K562 (cell line): Measurements from ENCODE around the gene FCGR2B. TPM values are rescaled to one million over a fixed set of nuclear protein-coding genes. Genes with fewer than 3 reads are reported as not detected.

Source experiments
- ATF1 ChIP-seq, 2 experiments: fragments of 450-650 bp in 1 of 2; IDR thresholded peaks; 2 replicates each; pipeline ENCODE4 v1.6.1; 2016; ENCODE audit warnings: missing compliant biosample characterization in 1 of 2, missing genetic modification characterization in 1 of 2
- CAMTA2 ChIP-seq: fragments of 250-450 bp; sonication (Bioruptor Pico); conservative IDR thresholded peaks from 2 replicates; pipeline ENCODE4 v1.5.1; 2022
- CBX3 ChIP-seq, 2 experiments: IDR thresholded peaks; 1 replicate in 1 of 2; 2 replicates in 1 of 2; pipeline ENCODE4 v1.6.1; 2012; ENCODE audit warnings: inconsistent platforms in 2 of 2, low read length in 2 of 2, borderline replicate concordance in 1 of 2, control low read depth in 1 of 2
- CHD4 ChIP-seq: fragments of 200-600 bp; sonication (generic); IDR thresholded peaks from 3 replicates; pipeline ENCODE4 v1.6.1; 2012; ENCODE audit warnings: low read depth, mild to moderate bottlenecking, mixed read lengths, low read length, inconsistent platforms; ENCODE audit not compliant: insufficient read depth, insufficient replicate concordance, poor library complexity, severe bottlenecking
- GATAD2B ChIP-seq: fragments of 450-650 bp; IDR thresholded peaks from 2 replicates; pipeline ENCODE4 v1.6.1; 2017; ENCODE audit warnings: mild to moderate bottlenecking, borderline replicate concordance
- KDM5B ChIP-seq: fragments of 200-600 bp; sonication (generic); IDR thresholded peaks from 2 replicates; pipeline ENCODE4 v1.6.1; 2012; ENCODE audit warnings: low read depth, mild to moderate bottlenecking, moderate library complexity, low read length, control low read depth, inconsistent platforms; ENCODE audit not compliant: insufficient replicate concordance
- NR2F6 ChIP-seq: fragments of 450-650 bp; formaldehyde crosslinking; IDR thresholded peaks from 2 replicates; pipeline ENCODE4 v1.4.0; 2020; ENCODE audit warnings: mild to moderate bottlenecking
- SREBF2 ChIP-seq: sonication (generic); formaldehyde crosslinking; IDR thresholded peaks from 2 replicates; pipeline ENCODE4 v1.4.0; 2020; ENCODE audit warnings: mild to moderate bottlenecking, missing genetic modification reagents
- TCF7L2 ChIP-seq: fragments of 150-350 bp; IDR thresholded peaks from 2 replicates; pipeline ENCODE4 v1.6.1; 2016; ENCODE audit warnings: low read depth, mild to moderate bottlenecking, low read length, moderate library complexity
- TEAD1 ChIP-seq, 2 experiments: fragments of 450-650 bp in 1 of 2; sonication (generic) in 1 of 2; formaldehyde crosslinking; IDR thresholded peaks; 2 replicates each; pipeline versions ENCODE4 v1.4.0 to v1.8.0; 2020 to 2022; ENCODE audit warnings: mild to moderate bottlenecking in 2 of 2, missing genetic modification reagents in 1 of 2
- XRCC3 ChIP-seq: fragments of 450-650 bp; IDR thresholded peaks from 2 replicates; pipeline ENCODE4 v1.6.1; 2017; ENCODE audit warnings: mild to moderate bottlenecking, moderate library complexity
- ZNF282 ChIP-seq: sonication (generic); formaldehyde crosslinking; IDR thresholded peaks from 2 replicates; pipeline ENCODE4 v1.8.1; 2023; ENCODE audit warnings: missing genetic modification reagents
- ZNF311 ChIP-seq: fragments of 250-450 bp; sonication (Bioruptor Pico); IDR thresholded peaks from 2 replicates; pipeline ENCODE4 v1.4.0; 2020; ENCODE audit warnings: mild to moderate bottlenecking, moderate library complexity
- ZNF316 ChIP-seq: fragments of 450-650 bp; IDR thresholded peaks from 2 replicates; pipeline ENCODE4 v1.6.1; 2016
- polyA plus RNA-seq, 8 experiments: library from polyadenylated mRNA; depleted of rRNA in 4 of 8; stranded (reverse) in 5 of 8; unstranded in 3 of 8; fragments of >200 nt; fragmentation: Nextera tagmentation in 2 of 8; fragmentation: Illumina TruSeq in 1 of 8; extraction: Ambion mirVana in 2 of 8; extraction: Trizol in 1 of 8; gene quantifications; 2 replicates each; pipeline versions ENCODE4 v1.2.1 to v1.2.3, GENCODE V29; 2011 to 2014; ENCODE audit warnings: inconsistent platforms in 1 of 8, missing spikeins in 1 of 8
- total RNA-seq, 7 experiments: library from RNA; depleted of rRNA in 6 of 7; stranded (reverse); fragments of >200 nt in 6 of 7; fragmentation: Illumina TruSeq in 2 of 7; extraction: Trizol in 2 of 7; gene quantifications; 2 replicates each; pipeline versions ENCODE4 v1.2.1 to v1.2.3, GENCODE V29; 2011 to 2021; ENCODE audit warnings: low replicate concordance in 1 of 7
- TF ChIP-seq, protein P1 (sequence below): sonication (generic); formaldehyde crosslinking; IDR thresholded peaks from 2 replicates; pipeline ENCODE4 v1.8.1; 2023; ENCODE audit warnings: mild to moderate bottlenecking, missing genetic modification reagents
- TF ChIP-seq, protein P2 (sequence below): fragments of 250-450 bp; sonication (Bioruptor Pico); IDR thresholded peaks from 2 replicates; pipeline ENCODE4 v1.8.0; 2021; ENCODE audit warnings: moderate library complexity, mild to moderate bottlenecking, inconsistent platforms
- TF ChIP-seq, protein P3 (sequence below): fragments of 450-650 bp; IDR thresholded peaks from 2 replicates; pipeline ENCODE4 v1.7.0; 2016; ENCODE audit warnings: borderline replicate concordance
- TF ChIP-seq, protein P4 (sequence below): sonication (generic); formaldehyde crosslinking; IDR thresholded peaks from 2 replicates; pipeline ENCODE4 v1.8.1; 2023; ENCODE audit warnings: mild to moderate bottlenecking, missing genetic modification reagents, moderate library complexity
- TF ChIP-seq, protein P5 (sequence below): fragments of 250-450 bp; sonication (Bioruptor Pico); IDR thresholded peaks from 2 replicates; pipeline ENCODE4 v1.4.0; 2020

The FCGR2B gene
- total and polyA plus RNA-seq, 9 of the 15 experiments (the other 6 are each of a cell fraction or from before 2014, with no cell fraction given), result 1.7 to 8.9 (median 3.9) TPM

DNA sequence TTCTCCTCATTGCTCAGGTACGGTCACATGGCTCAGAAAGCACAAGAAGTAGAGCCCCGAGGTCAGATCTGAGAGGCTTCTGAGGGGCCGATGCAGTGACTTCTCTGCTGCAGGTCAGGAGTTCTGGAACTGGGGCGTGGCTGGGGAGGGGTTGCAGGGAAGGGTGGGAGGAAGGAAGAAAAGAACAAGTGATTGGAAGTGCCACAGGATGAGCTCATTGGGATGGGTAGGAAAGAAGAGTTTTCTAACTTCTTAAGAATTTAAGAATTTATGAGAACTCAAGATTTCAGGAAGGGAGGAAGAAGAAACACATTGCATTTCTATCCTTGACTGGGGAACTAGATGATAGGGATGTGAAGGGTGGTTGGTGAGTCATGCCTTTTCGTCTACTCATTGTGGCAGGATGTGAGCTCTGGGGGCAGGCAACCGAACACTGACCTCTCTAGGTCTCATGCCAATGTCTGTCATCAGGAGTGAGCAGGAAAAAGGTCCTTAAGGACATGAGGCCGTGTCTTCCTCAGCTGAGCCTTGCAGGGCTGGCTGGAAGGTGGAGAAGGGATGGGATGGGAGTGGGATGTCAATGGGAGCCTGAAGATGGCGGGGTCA, 58.9 kb downstream of the FCGR2B start (continued):
- TF ChIP-seq, protein P1, sequence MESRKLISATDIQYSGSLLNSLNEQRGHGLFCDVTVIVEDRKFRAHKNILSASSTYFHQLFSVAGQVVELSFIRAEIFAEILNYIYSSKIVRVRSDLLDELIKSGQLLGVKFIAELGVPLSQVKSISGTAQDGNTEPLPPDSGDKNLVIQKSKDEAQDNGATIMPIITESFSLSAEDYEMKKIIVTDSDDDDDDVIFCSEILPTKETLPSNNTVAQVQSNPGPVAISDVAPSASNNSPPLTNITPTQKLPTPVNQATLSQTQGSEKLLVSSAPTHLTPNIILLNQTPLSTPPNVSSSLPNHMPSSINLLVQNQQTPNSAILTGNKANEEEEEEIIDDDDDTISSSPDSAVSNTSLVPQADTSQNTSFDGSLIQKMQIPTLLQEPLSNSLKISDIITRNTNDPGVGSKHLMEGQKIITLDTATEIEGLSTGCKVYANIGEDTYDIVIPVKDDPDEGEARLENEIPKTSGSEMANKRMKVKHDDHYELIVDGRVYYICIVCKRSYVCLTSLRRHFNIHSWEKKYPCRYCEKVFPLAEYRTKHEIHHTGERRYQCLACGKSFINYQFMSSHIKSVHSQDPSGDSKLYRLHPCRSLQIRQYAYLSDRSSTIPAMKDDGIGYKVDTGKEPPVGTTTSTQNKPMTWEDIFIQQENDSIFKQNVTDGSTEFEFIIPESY, result no peak
- TF ChIP-seq ZNF311, result 0 out of 2 replicates have a peak, but pooled peaks have one; percentile 46
- TF ChIP-seq TCF7L2, result no peak
- TF ChIP-seq ZNF282 (CRISPR knock-in tag), result no peak
- TF ChIP-seq NR2F6 (CRISPR knock-in tag), result no peak
- TF ChIP-seq, protein P2, sequence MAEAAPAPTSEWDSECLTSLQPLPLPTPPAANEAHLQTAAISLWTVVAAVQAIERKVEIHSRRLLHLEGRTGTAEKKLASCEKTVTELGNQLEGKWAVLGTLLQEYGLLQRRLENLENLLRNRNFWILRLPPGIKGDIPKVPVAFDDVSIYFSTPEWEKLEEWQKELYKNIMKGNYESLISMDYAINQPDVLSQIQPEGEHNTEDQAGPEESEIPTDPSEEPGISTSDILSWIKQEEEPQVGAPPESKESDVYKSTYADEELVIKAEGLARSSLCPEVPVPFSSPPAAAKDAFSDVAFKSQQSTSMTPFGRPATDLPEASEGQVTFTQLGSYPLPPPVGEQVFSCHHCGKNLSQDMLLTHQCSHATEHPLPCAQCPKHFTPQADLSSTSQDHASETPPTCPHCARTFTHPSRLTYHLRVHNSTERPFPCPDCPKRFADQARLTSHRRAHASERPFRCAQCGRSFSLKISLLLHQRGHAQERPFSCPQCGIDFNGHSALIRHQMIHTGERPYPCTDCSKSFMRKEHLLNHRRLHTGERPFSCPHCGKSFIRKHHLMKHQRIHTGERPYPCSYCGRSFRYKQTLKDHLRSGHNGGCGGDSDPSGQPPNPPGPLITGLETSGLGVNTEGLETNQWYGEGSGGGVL (CRISPR knock-in tag), result no peak
- TF ChIP-seq, protein P3, sequence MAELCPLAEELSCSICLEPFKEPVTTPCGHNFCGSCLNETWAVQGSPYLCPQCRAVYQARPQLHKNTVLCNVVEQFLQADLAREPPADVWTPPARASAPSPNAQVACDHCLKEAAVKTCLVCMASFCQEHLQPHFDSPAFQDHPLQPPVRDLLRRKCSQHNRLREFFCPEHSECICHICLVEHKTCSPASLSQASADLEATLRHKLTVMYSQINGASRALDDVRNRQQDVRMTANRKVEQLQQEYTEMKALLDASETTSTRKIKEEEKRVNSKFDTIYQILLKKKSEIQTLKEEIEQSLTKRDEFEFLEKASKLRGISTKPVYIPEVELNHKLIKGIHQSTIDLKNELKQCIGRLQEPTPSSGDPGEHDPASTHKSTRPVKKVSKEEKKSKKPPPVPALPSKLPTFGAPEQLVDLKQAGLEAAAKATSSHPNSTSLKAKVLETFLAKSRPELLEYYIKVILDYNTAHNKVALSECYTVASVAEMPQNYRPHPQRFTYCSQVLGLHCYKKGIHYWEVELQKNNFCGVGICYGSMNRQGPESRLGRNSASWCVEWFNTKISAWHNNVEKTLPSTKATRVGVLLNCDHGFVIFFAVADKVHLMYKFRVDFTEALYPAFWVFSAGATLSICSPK, result no peak
- TF ChIP-seq, protein P4, sequence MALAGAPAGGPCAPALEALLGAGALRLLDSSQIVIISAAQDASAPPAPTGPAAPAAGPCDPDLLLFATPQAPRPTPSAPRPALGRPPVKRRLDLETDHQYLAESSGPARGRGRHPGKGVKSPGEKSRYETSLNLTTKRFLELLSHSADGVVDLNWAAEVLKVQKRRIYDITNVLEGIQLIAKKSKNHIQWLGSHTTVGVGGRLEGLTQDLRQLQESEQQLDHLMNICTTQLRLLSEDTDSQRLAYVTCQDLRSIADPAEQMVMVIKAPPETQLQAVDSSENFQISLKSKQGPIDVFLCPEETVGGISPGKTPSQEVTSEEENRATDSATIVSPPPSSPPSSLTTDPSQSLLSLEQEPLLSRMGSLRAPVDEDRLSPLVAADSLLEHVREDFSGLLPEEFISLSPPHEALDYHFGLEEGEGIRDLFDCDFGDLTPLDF (CRISPR knock-in tag), result no peak
- no peak for TF ChIP-seq SREBF2 (CRISPR knock-in tag)
- 0 out of 2 replicates have a peak, but pooled peaks have one; percentile 40 for TF ChIP-seq CAMTA2 (CRISPR knock-in tag)
- no peak for TF ChIP-seq GATAD2B
- TF ChIP-seq TEAD1 (CRISPR knock-in tag; IDR thresholded peaks at IDR 0.05), result peak in 1 of 2 experiments; percentile 75; a peak in 2 of 4 replicates
- TF ChIP-seq XRCC3, result no peak
- peak in 1 of 2 experiments; percentile 33; a peak in 1 of 3 replicates for TF ChIP-seq CBX3 (IDR thresholded peaks at IDR 0.05; ENCODE audit: borderline replicate concordance in 1 of 2, low read length in 2 of 2)
- peak; percentile 24 for TF ChIP-seq KDM5B
- no peak for TF ChIP-seq CHD4
- no peak for TF ChIP-seq ATF1 (CRISPR knock-in tag; IDR thresholded peaks at IDR 0.05)
- TF ChIP-seq ATF1 (tag; IDR thresholded peaks at IDR 0.05), result peak; percentile 64
- TF ChIP-seq, protein P5, sequence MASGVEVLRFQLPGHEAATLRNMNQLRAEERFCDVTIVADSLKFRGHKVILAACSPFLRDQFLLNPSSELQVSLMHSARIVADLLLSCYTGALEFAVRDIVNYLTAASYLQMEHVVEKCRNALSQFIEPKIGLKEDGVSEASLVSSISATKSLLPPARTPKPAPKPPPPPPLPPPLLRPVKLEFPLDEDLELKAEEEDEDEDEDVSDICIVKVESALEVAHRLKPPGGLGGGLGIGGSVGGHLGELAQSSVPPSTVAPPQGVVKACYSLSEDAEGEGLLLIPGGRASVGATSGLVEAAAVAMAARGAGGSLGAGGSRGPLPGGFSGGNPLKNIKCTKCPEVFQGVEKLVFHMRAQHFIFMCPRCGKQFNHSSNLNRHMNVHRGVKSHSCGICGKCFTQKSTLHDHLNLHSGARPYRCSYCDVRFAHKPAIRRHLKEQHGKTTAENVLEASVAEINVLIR, result peak; percentile 37; the same call in 1 of the 2 replicates
- peak; percentile 90 for TF ChIP-seq ZNF316
